ENCODE results near the gene TTLL9.
A peak's percentile ranks its signal among the peaks of the same experiment; 100 is the strongest.

The TTLL9 gene

GRCh38 chr20:31849306-31849930 lies 21.0 kb upstream of the TTLL9 start:
- no peak for DNase-seq (ENCODE audit: low read depth)
- Histone ChIP-seq H3K9me3 (ENCODE audit: control insufficient read depth, low read length) (no peaks in the 10 kb centered on the region), H3K27me3 (replicated peaks; ENCODE audit: control insufficient read depth, insufficient read depth, low read length) (peaks cover 72% of the 10 kb centered on the region), H3K9ac (ENCODE audit: low read length) (no peak overlapping the region), H3K4me3 (ENCODE audit: low read length) (no peak overlapping the region), H3K36me3 (ENCODE audit: control insufficient read depth, insufficient read depth, low read length, severe bottlenecking) (no peaks in the 10 kb centered on the region), H3K4me1 (ENCODE audit: control insufficient read depth, insufficient read depth, low read length) (no peaks in the 10 kb centered on the region)

DNA sequence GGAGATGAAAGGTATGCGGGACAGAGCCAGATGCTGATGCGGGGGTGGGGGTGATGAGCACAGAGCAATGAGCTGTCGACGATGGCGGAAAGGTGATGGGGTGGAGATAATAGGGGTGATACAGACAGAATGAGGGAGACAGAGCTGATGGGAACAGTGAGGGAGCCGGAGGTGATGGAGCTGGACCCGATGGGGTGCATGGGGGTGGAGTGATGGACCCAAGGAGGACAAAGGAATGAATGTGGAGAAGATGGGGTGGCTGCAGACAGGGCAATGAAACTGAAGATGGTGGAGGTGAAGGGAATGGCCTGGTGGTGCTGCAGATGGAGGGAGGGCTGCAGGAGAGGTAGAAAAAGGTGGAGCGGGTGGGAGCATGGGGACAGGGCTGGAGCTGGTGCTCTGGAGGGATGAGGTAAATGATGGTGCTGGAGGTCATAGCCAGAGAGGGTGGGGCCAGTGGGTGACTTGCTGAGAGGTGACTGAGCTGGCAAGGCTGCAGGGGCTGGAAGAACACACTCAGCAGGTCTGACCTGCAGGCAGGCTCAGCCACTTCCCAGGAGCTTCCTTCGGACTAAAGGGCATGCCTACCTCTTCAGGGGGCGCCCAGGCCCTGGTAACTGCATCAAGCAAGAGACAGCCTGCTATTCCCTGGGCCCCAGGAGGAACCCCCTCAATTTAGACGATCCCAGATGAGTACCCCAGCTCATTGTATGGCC lies 19.0 kb upstream of the TTLL9 start:
- Histone ChIP-seq H3K9me3 (ENCODE audit: control insufficient read depth, low read length) (no peaks in the 10 kb centered on the region), H3K27me3 (replicated peaks; ENCODE audit: control insufficient read depth, insufficient read depth, low read length) (peaks cover 77% of the 10 kb centered on the region), H3K36me3 (ENCODE audit: control insufficient read depth, insufficient read depth, low read length, severe bottlenecking) (no peaks in the 10 kb centered on the region), H3K4me3 (ENCODE audit: low read length) (no peak overlapping the region), H3K4me1 (ENCODE audit: control insufficient read depth, insufficient read depth, low read length) (no peaks in the 10 kb centered on the region), H3K9ac (ENCODE audit: low read length) (no peak overlapping the region)
- DNase-seq (ENCODE audit: low read depth): no peak

DNA sequence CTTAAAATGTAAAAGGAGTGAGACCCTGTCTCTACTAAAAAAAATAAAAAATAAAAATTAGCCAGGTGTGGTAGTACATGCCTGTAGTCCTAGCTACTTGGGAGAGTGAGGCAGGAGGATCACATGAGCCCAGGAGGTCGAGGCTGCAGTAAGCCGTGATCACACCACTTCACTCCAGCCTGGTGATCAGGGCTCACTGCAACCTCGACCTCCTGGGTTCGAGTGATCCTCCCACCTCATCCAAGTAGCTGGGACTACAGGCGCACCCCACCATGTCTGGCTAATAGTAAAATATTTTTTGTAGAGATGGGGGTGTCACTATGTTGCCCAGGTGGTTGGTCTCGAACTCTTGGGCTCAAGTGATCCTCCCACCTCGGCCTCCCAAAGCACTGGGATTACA lies 17.0 kb upstream of the TTLL9 start:
- peaks cover 82% of the 10 kb centered on the region for H3K27me3 ChIP-seq (replicated peaks; ENCODE audit: control insufficient read depth, insufficient read depth, low read length)
- no peaks in the 10 kb centered on the region for H3K36me3 ChIP-seq (ENCODE audit: control insufficient read depth, insufficient read depth, low read length, severe bottlenecking)
- H3K9ac ChIP-seq (ENCODE audit: low read length): no peak overlapping the region
- no peaks in the 10 kb centered on the region for H3K4me1 ChIP-seq (ENCODE audit: control insufficient read depth, insufficient read depth, low read length)
- H3K4me3 ChIP-seq (ENCODE audit: low read length): no peak overlapping the region
- no peaks in the 10 kb centered on the region for H3K9me3 ChIP-seq (ENCODE audit: control insufficient read depth, low read length)
- DNase-seq (ENCODE audit: low read depth): no peak

GRCh38 chr20:31856516-31856915 lies 13.9 kb upstream of the TTLL9 start:
- Histone ChIP-seq H3K36me3 (ENCODE audit: control insufficient read depth, insufficient read depth, low read length, severe bottlenecking) (no peaks in the 10 kb centered on the region), H3K9ac (ENCODE audit: low read length) (no peak overlapping the region), H3K4me1 (ENCODE audit: control insufficient read depth, insufficient read depth, low read length) (peaks cover 3% of the 10 kb centered on the region), H3K4me3 (ENCODE audit: low read length) (no peak overlapping the region), H3K27me3 (replicated peaks; ENCODE audit: control insufficient read depth, insufficient read depth, low read length) (peaks cover 72% of the 10 kb centered on the region), H3K9me3 (ENCODE audit: control insufficient read depth, low read length) (no peaks in the 10 kb centered on the region)
- DNase-seq (ENCODE audit: low read depth): no peak

DNA sequence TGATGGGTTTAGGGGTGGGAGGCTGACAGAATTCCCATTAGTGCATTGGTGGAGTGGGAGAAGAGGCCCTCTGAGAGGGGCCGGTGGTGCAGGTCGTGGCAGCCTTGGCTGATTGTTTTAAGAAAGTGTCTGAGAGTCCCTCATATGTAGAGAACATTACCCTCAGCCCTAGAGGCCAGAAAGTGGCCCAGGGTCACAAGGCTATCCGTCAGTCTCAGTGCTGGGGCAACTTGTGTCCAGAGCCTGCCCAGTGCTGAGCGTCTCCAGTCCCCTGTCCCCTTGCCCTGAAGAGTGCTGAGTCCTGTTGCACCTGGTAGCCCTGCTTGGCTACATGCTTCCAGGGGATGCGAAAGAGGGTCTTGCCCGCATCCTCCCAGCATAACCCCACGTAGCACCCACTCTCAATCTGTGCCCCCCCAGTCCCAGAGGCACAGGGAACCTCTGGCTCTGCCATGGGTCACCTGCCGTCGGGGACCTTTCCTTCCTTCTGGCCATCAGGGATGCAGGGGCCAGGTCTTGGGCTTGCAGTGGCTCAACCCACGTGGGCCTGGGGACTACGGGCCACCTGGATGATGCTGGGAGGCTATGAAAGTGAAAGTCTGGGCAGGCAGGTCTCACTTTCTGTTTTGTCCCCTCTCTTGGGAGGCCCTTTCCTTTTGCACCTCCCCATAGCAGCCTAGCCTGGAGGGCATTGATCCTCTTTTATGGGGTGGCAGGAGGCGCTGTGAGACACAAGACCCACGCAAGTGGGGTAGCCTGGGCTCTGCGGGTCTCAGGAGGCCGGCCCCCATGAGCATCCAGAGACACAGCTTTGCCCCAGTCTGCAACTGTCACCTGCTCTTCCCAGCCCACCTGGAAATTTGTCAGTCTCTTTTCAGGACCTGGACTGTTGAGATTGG lies 12.3 kb upstream of the TTLL9 start:
- Histone ChIP-seq H3K36me3 (ENCODE audit: control insufficient read depth, insufficient read depth, low read length, severe bottlenecking) (no peaks in the 10 kb centered on the region), H3K27me3 (replicated peaks; ENCODE audit: control insufficient read depth, insufficient read depth, low read length) (peaks cover 77% of the 10 kb centered on the region), H3K9me3 (ENCODE audit: control insufficient read depth, low read length) (no peaks in the 10 kb centered on the region), H3K4me1 (ENCODE audit: control insufficient read depth, insufficient read depth, low read length) (peaks cover 3% of the 10 kb centered on the region), H3K4me3 (ENCODE audit: low read length) (no peak overlapping the region), H3K9ac (ENCODE audit: low read length) (no peak overlapping the region)
- no peak for DNase-seq (ENCODE audit: low read depth)

DNA sequence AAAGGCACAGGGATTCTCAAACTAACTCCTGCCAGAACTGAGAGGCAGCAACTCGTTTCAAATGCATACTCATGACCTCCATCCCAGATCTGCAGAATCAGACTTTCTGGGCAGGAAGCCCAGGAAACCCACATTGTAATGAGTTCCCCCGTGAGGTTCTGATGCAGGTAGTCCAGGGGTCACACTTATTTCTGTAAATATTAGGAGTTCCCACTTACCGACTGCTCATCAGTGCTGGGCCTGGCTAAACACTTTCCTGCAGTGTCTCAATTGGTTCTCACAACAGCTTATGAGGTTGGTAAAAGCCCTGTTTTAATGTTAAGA lies 11.7 kb upstream of the TTLL9 start:
- Histone ChIP-seq H3K36me3 (ENCODE audit: control insufficient read depth, insufficient read depth, low read length, severe bottlenecking) (no peaks in the 10 kb centered on the region), H3K4me3 (ENCODE audit: low read length) (no peak overlapping the region), H3K27me3 (replicated peaks; ENCODE audit: control insufficient read depth, insufficient read depth, low read length) (peaks cover 81% of the 10 kb centered on the region), H3K9ac (ENCODE audit: low read length) (no peak overlapping the region), H3K9me3 (ENCODE audit: control insufficient read depth, low read length) (no peaks in the 10 kb centered on the region), H3K4me1 (ENCODE audit: control insufficient read depth, insufficient read depth, low read length) (peaks cover 3% of the 10 kb centered on the region)
- no peak for DNase-seq (ENCODE audit: low read depth)

- DNase-seq (ENCODE audit: low read depth): no peak
Measured at GRCh38 chr20:31859266-31859997, 11.0 kb upstream of the TTLL9 start.

GRCh38 chr20:31859998-31860380 lies 10.4 kb upstream of the TTLL9 start:
- H3K9ac ChIP-seq (ENCODE audit: low read length): no peak overlapping the region
- no peak for DNase-seq (ENCODE audit: low read depth)
- no peaks in the 10 kb centered on the region for H3K36me3 ChIP-seq (ENCODE audit: control insufficient read depth, insufficient read depth, low read length, severe bottlenecking)
- no peaks in the 10 kb centered on the region for H3K9me3 ChIP-seq (ENCODE audit: control insufficient read depth, low read length)
- H3K27me3 ChIP-seq (replicated peaks; ENCODE audit: control insufficient read depth, insufficient read depth, low read length): peaks cover 79% of the 10 kb centered on the region
- no peak overlapping the region for H3K4me3 ChIP-seq (ENCODE audit: low read length)
- H3K4me1 ChIP-seq (ENCODE audit: control insufficient read depth, insufficient read depth, low read length): peaks cover 3% of the 10 kb centered on the region

More at GRCh38 chr20:31859266-31859997, 11.0 kb upstream of the TTLL9 start:
- Histone ChIP-seq H3K9me3 (ENCODE audit: control insufficient read depth, low read length) (no peaks in the 10 kb centered on the region), H3K4me3 (ENCODE audit: low read length) (no peak overlapping the region), H3K9ac (ENCODE audit: low read length) (no peak overlapping the region), H3K4me1 (ENCODE audit: control insufficient read depth, insufficient read depth, low read length) (peaks cover 3% of the 10 kb centered on the region), H3K27me3 (replicated peaks; ENCODE audit: control insufficient read depth, insufficient read depth, low read length) (peaks cover 82% of the 10 kb centered on the region), H3K36me3 (ENCODE audit: control insufficient read depth, insufficient read depth, low read length, severe bottlenecking) (no peaks in the 10 kb centered on the region)

DNA sequence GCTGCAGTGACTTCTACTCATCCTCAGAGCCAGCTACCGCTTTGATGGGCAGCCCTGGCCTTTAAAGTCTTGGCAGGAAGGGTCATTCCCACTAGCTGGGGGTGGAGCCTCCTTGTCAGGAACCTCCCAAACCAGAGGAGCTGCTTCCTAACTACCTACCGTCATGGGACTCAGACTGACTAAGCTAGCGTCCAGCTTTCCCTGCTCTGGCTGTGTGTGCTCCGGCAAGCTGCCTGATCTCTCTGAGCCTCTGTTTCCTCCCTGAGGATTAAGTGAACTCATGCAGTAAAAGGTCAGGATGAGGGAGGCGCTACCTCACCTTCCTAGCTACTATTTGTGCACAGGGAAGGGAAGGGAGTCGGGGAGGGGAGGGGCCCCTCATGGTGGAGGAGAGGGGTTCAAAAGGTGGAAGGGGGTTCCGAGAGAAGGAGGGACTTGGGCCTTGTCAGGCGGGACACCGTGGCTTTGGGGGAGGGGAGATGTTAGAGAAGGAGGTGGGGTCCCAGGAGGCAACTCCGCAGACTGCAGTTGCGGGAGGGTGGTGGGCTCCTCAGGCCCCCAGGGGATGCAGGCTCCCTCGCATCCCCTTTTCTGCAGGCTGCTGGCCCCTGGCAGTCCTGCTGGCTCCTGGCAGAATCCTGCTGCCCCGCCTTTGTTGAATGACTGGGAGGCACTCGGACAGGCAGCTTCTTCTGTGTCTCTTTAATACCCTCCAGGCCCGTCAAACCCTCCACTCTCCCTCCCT lies 9.9 kb upstream of the TTLL9 start:
- no peaks in the 10 kb centered on the region for H3K9me3 ChIP-seq (ENCODE audit: control insufficient read depth, low read length)
- H3K27me3 ChIP-seq (replicated peaks; ENCODE audit: control insufficient read depth, insufficient read depth, low read length): peaks cover 73% of the 10 kb centered on the region
- no peak overlapping the region for H3K4me3 ChIP-seq (ENCODE audit: low read length)
- no peaks in the 10 kb centered on the region for H3K36me3 ChIP-seq (ENCODE audit: control insufficient read depth, insufficient read depth, low read length, severe bottlenecking)
- no peak overlapping the region for H3K9ac ChIP-seq (ENCODE audit: low read length)
- no peak for DNase-seq (ENCODE audit: low read depth)
- H3K4me1 ChIP-seq (ENCODE audit: control insufficient read depth, insufficient read depth, low read length): peaks cover 3% of the 10 kb centered on the region

DNA sequence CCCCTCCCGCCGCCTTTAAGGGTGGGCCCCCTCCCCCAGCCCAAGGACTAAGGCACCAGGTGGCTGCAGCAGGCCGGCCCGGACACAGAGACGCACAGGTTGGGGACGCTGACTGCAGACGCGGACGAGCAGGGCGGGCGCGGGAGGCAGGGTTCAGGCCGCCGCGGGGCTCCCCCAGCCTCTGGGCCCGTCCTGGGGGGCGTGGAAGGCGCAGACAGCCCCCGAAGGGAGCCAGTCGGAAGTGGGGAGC lies 9.4 kb upstream of the TTLL9 start:
- Histone ChIP-seq H3K4me1 (ENCODE audit: control insufficient read depth, insufficient read depth, low read length) (peaks cover 3% of the 10 kb centered on the region), H3K36me3 (ENCODE audit: control insufficient read depth, insufficient read depth, low read length, severe bottlenecking) (no peaks in the 10 kb centered on the region), H3K4me3 (ENCODE audit: low read length) (peak overlapping the region; percentile 56), H3K27me3 (replicated peaks; ENCODE audit: control insufficient read depth, insufficient read depth, low read length) (peaks cover 71% of the 10 kb centered on the region), H3K9me3 (ENCODE audit: control insufficient read depth, low read length) (no peaks in the 10 kb centered on the region), H3K9ac (ENCODE audit: low read length) (no peak overlapping the region)
- DNase-seq (ENCODE audit: low read depth): no peak
